ENCODE measurements around the gene SEPHS2.

SEPHS2 gene

DNA sequence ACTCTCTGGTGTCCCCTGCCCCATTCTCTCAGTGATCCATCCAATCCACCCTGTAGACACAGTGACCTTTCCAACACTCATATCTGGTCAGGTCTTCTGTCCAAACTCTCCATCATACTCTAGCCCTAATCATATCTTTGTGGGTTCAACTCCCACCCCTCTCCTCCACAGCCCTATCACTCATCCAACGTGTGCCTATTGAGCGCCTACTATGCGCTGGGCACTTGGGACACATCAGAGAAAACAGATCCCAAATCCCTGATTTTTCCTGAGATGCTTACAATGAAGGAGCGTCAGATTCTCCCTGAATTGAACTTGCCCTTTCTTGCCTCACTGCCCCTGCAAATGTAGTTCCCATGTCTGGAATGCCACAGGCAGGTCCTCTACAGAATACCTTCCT is 17.6 kb downstream of the SEPHS2 start:
- DNase-seq, result no peak

DNA sequence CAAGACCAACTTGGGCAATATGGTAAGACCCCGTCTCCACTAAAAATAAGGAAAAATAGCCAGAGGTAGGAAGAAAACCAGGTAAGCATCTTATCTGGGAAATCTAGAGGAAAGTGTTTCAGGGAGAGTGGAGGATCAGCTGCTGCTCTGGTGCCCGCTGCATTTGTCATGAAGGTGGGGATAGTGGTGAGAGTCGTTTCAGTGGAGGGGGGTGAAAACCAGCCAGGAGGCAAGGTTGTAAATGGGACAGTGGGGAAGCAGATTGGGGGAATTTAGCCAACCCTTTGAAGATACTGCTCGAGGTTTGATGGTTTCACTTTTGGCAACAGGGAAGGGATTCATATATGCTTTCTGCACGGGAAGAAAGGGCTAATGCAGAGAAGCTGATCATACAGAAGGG is 24.7 kb downstream of the SEPHS2 start:
- no peak for DNase-seq

DNA sequence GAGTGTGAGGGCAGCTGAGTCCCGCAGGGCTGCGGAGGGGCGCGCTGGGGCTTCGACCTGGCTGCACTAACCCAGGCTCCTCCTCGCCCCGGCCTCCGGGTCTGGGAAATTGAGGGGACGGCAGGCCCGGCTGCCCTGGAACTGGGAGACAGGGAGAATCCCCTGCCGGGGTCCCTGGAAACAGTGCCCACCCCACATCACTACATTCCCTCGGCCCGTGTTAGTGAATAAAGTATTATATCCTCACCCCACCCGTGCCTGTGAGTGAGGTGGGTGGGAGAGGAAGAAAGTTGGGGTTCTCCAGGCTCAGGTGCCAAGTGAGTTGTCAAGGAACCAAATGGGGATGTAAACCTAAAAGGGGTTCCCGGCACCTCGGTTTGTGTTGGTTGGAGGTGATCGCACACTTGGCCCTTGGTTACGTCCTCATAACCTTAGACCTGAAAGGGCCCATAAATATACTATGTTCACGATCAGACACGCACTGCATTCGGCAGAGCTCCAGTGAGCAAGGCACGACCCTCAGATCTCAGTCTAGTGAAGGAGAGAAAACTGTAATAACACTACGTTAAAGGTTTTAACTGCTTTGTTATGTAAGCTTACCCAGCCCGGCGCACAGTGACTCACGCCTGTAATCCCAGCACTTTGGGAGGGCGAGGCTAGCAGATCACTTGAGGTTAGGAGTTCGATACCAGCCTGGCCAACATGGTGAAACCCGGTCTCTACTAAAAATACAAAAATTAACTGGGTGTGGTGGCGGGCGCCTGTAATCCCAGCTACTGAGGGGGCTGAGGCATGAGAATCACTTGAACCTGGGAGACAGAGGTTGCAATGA is 27.1 kb downstream of the SEPHS2 start:
- peak; percentile 27 for DNase-seq

DNA sequence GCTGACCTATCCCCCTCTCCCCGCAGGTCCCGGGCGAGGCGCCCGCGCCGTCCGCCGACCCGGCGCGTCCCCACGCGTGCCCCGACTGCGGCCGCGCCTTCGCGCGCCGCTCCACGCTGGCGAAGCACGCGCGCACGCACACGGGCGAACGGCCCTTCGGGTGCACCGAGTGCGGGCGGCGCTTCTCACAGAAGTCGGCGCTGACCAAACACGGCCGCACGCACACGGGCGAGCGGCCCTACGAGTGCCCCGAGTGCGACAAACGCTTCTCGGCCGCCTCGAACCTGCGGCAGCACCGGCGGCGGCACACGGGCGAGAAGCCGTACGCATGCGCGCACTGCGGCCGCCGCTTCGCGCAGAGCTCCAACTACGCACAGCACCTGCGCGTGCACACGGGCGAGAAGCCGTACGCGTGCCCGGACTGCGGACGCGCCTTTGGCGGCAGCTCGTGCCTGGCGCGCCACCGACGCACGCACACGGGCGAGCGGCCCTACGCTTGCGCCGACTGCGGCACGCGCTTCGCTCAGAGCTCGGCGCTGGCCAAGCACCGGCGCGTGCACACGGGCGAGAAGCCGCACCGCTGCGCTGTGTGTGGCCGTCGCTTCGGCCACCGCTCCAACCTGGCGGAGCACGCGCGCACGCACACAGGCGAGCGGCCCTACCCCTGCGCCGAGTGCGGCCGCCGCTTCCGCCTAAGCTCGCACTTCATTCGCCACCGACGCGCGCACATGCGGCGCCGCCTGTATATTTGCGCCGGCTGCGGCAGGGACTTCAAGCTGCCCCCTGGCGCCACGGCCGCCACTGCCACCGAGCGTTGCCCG is 27.9 kb downstream of the SEPHS2 start:
- DNase-seq, result peak; percentile 92

GRCh38 chr16:30416624-30417528 is 28.8 kb downstream of the SEPHS2 start:
- no peak for DNase-seq

DNA sequence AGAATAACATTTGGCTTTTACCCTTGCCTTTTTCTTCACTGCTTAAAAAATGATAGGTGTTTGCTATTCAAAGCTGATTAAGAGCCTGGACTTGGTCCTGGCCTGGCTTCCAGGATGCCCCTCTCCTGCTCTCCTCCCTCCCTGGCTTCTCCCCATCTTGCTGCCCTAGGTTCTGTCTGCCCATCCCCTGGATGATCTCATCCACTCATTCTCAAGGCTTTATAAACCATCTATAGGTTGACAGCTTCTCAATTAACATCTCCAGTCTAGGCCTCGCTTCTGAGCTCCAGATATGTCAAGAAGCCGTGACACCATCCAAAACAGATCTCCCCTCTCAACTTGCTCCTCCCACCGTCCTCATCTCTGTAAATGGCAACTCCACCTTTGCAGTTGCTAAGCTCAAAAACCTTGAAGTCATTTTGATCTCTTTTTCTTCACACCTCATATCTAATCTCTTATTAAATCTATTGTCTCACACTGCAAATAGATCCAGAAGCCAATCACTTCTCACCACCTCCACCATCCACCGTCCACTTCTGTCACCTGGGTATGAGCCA is 29.5 kb downstream of the SEPHS2 start:
- DNase-seq, result no peak

DNA sequence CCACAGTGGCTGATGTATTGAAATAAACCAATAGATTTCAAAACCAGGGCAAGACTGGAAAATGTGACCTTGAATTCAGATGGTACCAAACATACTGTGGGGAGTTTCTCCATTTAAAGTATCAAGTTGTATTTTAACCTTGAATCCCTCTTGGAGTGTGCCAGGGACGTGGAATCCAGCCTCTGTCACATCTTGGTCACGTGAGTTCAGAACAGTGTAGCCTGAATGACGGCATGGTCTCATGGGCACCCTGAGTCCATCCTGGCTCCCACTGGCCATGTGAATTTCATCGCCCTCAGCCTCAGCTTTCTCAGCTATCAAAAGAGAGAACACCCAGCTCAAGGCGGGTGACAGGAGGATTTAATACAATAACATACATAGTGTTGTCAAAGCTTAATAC is 31.5 kb downstream of the SEPHS2 start:
- DNase-seq, result no peak

DNA sequence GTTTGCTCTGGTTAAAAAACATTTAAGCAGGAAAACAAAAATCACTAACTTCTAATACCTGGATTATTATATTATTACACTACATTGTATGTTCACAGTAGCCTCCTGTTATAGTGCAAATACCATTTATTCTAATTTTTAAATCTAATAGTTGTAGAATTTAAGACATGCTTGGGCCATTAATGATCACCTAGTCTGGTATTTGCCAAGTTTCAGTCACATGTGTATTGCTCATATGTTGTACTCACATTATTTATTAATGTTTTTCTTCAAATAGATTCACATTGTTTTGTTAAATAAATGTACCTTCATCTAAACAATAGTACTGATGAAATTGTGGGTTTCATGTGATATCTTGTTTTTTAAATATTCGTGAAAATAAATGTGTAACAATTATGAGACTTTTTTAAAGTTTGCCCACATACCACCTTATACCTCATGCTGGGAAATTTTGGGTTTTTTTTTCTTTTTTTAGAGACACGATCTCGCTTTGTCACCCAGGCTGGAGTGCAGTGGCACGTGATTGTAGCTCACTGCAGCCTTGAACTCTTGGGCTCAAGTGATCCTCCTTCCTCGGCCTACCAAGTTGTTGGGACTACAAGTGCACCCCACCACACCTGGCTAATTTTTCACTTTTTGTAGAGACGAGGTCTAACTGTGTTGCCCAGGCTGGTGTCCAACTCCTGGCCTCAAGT is 32.4 kb downstream of the SEPHS2 start:
- no peak for DNase-seq

- DNase-seq, result peak; percentile 95
Observed at GRCh38 chr16:30409125-30410060, 36.3 kb downstream of the SEPHS2 start.

GRCh38 chr16:30407804-30408534 is 37.7 kb downstream of the SEPHS2 start:
- no peak for DNase-seq

- DNase-seq, result peak; percentile 95
Observed at GRCh38 chr16:30407102-30407803, 38.4 kb downstream of the SEPHS2 start, which contains the start of gene ZNF771. Gene ZNF771, plus strand, starts transcription at chr16:30407606. Its CDS starts 448 bp downstream, at chr16:30408054.

DNA sequence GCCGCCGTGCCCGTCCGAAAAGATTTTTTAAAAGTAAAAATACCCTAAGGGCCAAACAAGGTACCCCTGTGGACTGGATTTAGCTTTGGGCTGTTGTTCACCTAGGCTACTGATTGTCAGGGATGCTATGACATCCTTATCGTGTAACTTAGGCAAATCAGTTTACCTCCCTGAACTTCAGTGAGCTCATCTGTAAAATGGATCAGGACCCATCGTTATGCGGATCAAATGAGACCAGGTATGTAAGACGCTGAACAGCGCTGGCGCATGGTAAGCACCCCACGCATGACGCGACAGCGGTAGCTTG is 38.9 kb downstream of the SEPHS2 start:
- DNase-seq, result no peak

DNA sequence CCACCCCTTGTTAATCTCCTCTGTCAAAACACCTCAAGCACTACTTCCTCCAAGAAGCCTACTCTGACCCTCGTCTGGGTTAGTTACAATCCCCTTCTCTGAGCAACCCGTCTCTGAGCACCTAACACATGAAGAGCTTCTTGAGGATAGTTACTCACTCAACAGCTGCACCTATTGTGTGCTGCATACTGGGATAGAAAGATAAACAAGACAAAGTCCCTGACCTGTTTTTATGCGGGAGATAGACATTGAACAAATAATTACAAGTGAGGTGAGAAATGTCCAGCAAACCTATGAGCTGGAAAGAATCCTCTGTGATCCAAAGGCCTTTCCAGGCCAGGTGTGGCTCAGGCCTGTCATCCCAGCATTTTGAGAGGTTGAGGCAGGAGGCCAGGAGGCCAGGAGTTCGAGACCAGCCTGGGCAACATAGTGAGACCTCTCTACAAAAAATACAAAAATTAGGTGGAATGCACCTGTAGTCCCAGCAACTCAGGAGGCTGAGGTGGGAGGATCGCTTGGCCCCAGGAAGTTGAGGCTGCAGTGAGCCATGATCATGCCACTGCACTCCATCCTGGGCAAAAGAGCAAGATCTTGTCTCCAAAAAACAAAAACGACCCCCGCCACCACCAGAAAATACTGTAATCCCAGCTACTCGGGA is 43.8 kb downstream of the SEPHS2 start:
- no peak for DNase-seq

- DNase-seq, result no peak
Observed at GRCh38 chr16:30399435-30400186, 46.1 kb downstream of the SEPHS2 start.

DNA sequence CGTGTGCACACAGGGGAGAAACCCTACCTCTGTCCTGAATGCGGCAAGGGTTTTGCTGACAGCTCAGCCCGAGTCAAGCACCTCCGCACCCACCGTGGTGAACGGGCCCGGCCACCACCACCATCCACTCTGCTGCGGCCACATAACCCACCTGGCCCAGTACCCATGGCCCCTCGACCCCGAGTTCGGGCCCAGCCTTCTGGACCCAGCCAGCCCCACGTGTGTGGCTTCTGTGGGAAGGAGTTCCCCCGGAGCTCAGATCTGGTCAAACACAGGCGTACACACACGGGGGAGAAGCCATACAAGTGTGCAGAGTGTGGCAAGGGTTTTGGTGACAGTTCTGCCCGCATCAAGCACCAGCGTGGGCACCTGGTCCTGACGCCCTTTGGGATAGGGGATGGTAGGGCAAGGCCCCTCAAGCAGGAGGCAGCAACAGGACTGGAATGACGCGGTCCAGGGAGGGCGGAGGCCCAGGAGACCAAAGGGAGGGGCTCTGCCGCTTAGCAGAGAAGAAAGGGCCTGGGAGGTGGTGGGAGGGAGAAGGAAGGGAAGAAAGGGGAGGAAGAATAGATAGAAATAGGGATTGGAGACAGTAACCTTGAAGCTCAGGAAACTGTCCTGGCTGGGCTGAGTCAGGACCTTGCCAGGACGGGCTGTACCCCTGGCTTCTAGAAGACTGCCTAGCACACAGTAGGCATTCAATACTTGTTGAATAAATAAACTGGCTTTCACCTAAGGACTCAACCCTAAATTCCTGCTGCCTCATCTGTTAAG is 46.8 kb downstream of the SEPHS2 start:
- DNase-seq, result no peak

GRCh38 chr16:30397776-30398660 is 47.7 kb downstream of the SEPHS2 start:
- DNase-seq, result peak; percentile 15

All from activated CD4-positive, alpha-beta T cell treated with anti-CD3 and anti-CD28 coated beads for 48 hours (primary cell).